ENCODE data around the gene SEC61G. TPM values are rescaled to one million over a fixed set of nuclear protein-coding genes. Genes with fewer than 3 reads are reported as not detected.

SEC61G gene
- total RNA-seq, 1 experiment from 2014 or later = 176 TPM

GRCh38 chr7:54709283-54709682 is 49.7 kb downstream of the SEC61G start:
- H2BK20ac ChIP-seq (ENCODE audit: low read depth, low read length, poor library complexity, severe bottlenecking) = no peak overlapping the region
- no peak overlapping the region for H4K8ac ChIP-seq (replicated peaks; ENCODE audit: insufficient read length, low read depth, low read length)
- H3K9me3 ChIP-seq (ENCODE audit: control insufficient read depth, low read depth, low read length) = no peaks in the 10 kb centered on the region
- H3K56ac ChIP-seq (ENCODE audit: insufficient read length, low read depth, low read length) = no peak overlapping the region
- no peak overlapping the region for H2AK5ac ChIP-seq (ENCODE audit: insufficient read length, low read length)
- H2BK15ac ChIP-seq (ENCODE audit: low read depth, low read length) = no peak overlapping the region
- TF ChIP-seq, protein P1, sequence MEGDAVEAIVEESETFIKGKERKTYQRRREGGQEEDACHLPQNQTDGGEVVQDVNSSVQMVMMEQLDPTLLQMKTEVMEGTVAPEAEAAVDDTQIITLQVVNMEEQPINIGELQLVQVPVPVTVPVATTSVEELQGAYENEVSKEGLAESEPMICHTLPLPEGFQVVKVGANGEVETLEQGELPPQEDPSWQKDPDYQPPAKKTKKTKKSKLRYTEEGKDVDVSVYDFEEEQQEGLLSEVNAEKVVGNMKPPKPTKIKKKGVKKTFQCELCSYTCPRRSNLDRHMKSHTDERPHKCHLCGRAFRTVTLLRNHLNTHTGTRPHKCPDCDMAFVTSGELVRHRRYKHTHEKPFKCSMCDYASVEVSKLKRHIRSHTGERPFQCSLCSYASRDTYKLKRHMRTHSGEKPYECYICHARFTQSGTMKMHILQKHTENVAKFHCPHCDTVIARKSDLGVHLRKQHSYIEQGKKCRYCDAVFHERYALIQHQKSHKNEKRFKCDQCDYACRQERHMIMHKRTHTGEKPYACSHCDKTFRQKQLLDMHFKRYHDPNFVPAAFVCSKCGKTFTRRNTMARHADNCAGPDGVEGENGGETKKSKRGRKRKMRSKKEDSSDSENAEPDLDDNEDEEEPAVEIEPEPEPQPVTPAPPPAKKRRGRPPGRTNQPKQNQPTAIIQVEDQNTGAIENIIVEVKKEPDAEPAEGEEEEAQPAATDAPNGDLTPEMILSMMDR (conservative IDR thresholded peaks at IDR 0.05) = no peak
- H2BK12ac ChIP-seq (ENCODE audit: insufficient read length, low read depth, low read length) = no peak overlapping the region
- no peak overlapping the region for H3K4ac ChIP-seq (ENCODE audit: low read depth, low read length)
- no peak overlapping the region for H3K23ac ChIP-seq (ENCODE audit: insufficient read length, low read depth, low read length)
- Mint-ChIP-seq H3K9me3 (peaks cover 19 to 32% of the 10 kb centered on the region in 2 experiments), H3K27me3 (ENCODE audit: low read depth) (peaks cover 4% of the 10 kb centered on the region), H3K4me3 (no peak overlapping the region), H3K36me3 (ENCODE audit: insufficient read depth in 1 of 3, low read depth in 3 of 3) (peaks cover 10 to 13% (median 13%) of the 10 kb centered on the region in 3 experiments), H3K27ac (no peak overlapping the region), H3K4me1 (no peaks in the 10 kb centered on the region)
- H3K27me3 ChIP-seq (ENCODE audit: insufficient read depth, low read length) = no peaks in the 10 kb centered on the region
- no peaks in the 10 kb centered on the region for H3K23me2 ChIP-seq (ENCODE audit: insufficient read length, low read depth, low read length, poor library complexity, severe bottlenecking)
- no peak overlapping the region for H3T11ph ChIP-seq (ENCODE audit: low read length)
- H4K20me1 ChIP-seq (ENCODE audit: control insufficient read depth, insufficient read depth, insufficient read length) = peaks cover 3% of the 10 kb centered on the region
- no peak overlapping the region for H2BK5ac ChIP-seq (ENCODE audit: insufficient read length, low read length)
- no peak for DNase-seq
- H2AFZ ChIP-seq (ENCODE audit: low read length) = no peak overlapping the region
- no peak overlapping the region for H4K5ac ChIP-seq (ENCODE audit: insufficient read length, low read depth, low read length)
- H2BK120ac ChIP-seq (ENCODE audit: low read depth, low read length, poor library complexity, severe bottlenecking) = no peak overlapping the region
- H3K4me2 ChIP-seq (ENCODE audit: insufficient read depth, insufficient read length, low read length) = no peak overlapping the region
- no peaks in the 10 kb centered on the region; the same call in 1 of the 2 replicates for H3K79me2 ChIP-seq (ENCODE audit: insufficient read depth, low read length)
- no peak overlapping the region for H3K9ac ChIP-seq (ENCODE audit: extremely low read depth, insufficient read length, low read length)
- no peak overlapping the region for H3K14ac ChIP-seq (ENCODE audit: insufficient read depth, low read length)
- H3K79me1 ChIP-seq (ENCODE audit: insufficient read depth, low read depth, low read length, poor library complexity, severe bottlenecking) = no peaks in the 10 kb centered on the region
- H3K4me1 ChIP-seq (ENCODE audit: insufficient read depth, low read length) = no peaks in the 10 kb centered on the region
- no peak overlapping the region for H3K27ac ChIP-seq (ENCODE audit: insufficient read length, low read depth, low read length)
- no CpG with 5 or more reads among the region's 1 CpG for WGBS (ENCODE audit: extremely low coverage, insufficient read length, low lambda C conversion rate)
- no peak overlapping the region for H3K18ac ChIP-seq (ENCODE audit: insufficient read length, low read depth, low read length)
- no peak overlapping the region for H4K91ac ChIP-seq (ENCODE audit: insufficient read length, low read depth, low read length)
